Stimulated activated CD8-positive, alpha-beta memory T cell treated with anti-CD3 and anti-CD28 coated beads, Interleukin-4, amount 100 ng/mL, for 48 hours (primary cell): ENCODE data around the gene DCDC2B.

Source experiments
- DNase-seq: peaks from one replicate; pipeline ENCODE4 v3.0.0-alpha.2; 2020

The DCDC2B gene

GRCh38 chr1:32263744-32264143 is 54.9 kb downstream of the DCDC2B start:
- DNase-seq = no peak
